Measurements from ENCODE around the gene RAB3GAP1.
A peak's percentile ranks its signal among the peaks of the same experiment; 100 is the strongest.
"Not testable (repeated sequence)": the region's sequence is repeated elsewhere in the genome, so short reads cannot be mapped to it uniquely, and the experiment has no call there.

RAB3GAP1 gene

DNA sequence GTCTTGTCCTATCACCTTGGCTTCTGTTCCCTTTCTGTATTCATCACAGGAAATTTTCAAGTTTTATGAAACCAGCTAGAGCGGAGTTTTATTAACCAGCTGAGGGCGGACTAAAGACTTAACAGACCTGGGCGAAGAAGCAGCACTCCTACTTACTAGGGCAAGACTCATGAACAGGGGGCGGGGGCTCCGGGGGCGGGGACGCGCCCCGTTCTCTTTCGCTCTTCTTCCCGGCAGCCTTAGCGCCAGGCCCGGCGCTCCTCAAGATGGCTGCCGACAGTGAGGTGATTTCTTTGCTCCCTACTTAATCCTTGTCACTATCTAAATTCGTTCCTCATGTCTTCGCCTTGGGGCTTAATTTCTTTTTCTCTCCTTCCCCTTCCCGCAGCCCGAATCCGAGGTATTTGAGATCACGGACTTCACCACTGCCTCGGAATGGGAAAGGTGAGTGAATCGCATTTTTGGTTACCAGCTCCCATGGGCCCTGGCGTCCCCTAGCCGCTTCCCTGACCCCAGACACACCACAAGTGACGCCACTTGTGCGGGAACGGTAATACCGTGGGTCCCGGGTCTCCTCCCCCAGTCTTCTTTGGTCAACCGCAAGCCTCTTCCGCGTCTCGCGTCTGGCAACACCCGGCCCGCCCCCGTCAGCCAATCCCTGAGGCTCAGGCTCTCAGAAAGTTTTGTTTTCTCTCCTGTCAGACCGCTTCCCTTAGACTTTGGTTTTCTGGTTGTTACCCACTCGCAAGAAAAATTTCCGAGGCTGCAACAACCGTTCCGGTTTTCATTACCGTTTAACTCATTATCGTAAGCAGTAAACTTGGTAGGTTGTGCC, at the start of gene RAB3GAP1:
TSS of gene RAB3GAP1 (plus strand) at position 251 of the 835 bp plus-strand sequence. CDS start at position 267, 16 bp downstream.
- DNase-seq: peak in 49 of 51 donors; percentile 17 to 89 (median 57)

DNA sequence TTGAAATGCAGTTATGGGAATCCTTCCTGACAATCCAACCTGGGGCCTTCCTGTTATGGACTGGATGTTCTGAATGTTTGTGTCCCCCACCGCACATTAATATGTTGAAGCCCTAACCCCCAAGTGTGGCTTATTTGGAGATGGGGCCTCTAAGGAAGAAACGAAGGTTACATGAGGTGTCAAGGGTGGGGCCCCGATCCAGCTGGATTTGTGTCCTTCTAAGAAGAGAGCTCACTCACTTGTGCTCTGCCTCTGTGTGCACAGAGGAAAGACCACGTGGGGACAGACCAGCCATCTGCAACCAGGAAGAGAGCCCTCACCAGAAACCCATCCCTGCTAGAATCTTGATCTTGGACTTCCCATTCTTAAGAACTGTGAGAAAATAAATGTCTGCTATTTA, 49.3 kb upstream of the RAB3GAP1 start:
- DNase-seq: no peak

DNA sequence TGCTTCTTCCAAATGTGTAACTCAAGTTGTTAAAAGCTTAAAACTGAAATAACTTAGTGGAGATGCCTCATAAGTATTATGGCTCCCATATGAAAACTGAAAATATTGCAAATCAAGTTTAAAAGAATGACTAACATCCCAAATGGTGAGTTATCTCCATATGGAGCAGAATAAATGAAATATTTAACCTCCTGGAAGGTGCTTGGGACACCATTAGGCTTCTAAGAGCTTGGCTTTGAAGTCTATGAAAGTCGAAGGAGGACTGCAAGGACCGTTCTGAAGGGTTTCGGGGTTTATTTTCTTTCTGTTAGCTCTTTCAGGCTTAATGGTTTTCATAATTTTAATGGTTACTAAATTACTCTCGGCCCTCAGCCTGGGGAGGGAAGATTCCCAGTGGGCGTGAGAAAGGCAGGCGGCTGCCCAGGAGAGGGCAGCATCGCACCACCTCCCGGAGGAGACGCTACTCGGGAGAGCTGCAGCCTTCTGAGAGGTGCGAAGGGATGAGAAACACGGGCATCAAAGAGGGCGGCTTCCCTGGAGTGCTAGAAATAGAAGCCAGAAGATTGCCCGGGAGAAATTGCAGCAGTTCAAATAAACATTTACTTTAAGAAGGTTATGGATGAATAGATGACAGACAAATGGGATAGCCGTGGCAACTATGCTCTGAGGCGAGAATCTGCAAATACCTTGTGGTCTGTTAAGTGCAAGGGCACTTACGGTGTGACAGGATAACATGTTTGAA, 47.9 kb upstream of the RAB3GAP1 start:
- DNase-seq: peak in 49 of 51 donors; percentile 0 to 80 (median 45)

DNA sequence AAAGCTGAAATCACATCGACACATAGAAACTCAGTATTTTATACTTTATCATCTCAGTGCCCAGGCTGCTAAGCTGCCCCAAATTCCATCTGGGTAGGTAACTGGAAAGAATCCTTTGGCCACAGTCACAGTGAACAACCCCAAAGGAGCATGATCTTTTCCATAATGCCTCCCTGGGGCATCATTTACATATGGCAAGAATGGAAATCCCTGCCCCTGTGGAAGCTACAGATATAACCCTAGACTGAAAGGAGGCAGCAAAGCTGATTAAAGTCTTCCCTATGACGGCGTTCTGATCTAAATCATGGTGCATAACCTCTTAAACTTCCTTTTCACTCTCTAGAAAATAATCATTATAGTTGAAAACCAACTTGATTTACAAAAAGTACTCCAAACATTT, 46.3 kb upstream of the RAB3GAP1 start:
- no peak for DNase-seq

DNA sequence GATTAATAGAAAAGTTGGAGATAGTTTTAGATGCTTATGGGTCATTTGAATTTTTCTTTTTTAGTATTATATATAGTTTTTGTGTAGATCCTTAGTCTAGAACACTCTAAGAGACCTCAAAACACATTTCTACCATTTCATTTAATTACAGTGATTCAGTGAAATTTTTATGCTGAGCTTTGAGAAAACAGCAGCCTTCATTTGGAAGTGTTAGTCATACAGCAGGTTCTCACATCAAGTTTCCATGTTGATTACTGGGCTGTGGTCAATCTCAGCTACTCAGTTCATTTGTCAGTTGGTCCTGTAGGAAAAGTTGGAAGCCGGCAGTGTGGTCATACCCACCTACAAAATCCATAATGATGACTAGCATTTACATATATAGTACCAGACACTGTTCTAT, 42.8 kb upstream of the RAB3GAP1 start:
- DNase-seq: no peak

DNA sequence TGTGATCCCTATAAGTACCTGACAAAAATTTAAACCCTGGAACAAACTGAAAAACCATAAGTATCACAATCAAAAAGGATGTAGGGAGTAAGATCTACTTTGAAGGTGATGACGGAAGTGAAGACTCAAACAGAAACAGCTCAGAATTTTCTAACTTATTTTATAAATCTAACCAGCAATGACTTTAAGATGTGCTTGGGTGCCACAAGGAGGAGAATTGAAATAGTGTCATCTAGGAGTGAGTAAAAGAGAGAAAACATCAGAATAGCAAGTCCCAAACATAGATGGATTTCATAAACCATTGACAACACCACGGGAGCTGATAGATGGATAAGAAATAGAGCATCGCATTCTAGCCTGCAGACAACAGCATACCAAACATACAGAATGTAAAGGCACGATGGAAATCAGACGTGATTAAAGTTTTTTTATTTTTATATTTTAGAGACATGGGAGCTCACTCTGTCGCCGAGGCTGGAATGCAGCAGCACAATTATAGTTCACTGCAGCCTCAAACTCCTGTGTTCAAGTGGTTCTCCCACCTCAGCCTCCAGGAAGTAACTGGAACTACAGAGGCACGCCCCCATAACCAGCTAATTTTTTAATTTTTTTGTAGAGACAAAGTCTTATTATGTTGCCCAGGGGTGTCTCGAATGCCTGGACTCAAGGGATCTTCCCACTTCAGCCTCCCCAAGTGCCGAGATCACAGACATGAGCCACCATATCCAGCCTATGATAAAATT, 41.7 kb upstream of the RAB3GAP1 start:
- DNase-seq: no peak

DNA sequence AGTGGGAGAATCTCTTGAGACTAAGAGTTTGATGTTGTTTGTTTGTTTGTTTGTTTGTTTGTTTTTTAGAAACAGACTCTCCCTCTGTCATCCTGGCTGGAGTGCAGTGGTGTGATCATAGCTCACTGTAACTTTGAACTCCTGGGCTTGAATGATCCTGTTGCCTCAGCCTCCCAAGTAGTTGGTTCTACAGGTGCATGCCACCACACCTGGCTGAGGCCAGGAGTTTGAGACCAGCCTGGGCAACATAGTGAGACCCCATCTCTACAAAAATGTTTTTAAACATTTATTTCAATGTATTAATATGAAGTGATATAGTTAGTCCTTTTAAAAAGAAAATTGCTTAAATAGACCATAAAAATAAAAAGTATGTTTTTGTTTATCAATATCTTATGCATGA, 40.5 kb upstream of the RAB3GAP1 start:
- DNase-seq: no peak

DNA sequence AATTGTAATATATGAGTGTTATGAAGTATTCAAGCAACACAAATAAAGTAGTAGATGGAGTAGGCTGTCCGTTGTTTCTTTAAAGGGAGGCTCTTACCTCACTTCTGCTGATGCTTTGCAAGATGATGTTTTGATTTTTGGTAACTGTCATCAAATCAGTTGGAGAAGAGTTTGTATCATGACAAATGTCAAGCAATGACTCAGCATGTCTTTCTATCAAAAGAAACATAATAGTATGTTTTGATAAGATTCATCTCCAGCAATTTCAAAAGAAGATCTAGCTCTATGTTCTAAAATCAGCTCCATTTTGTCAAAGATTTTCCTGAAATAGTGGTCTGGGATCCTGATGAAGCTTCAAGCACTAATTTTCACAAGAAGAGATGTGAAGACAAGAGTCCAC, 30.5 kb upstream of the RAB3GAP1 start:
- DNase-seq: no peak

DNA sequence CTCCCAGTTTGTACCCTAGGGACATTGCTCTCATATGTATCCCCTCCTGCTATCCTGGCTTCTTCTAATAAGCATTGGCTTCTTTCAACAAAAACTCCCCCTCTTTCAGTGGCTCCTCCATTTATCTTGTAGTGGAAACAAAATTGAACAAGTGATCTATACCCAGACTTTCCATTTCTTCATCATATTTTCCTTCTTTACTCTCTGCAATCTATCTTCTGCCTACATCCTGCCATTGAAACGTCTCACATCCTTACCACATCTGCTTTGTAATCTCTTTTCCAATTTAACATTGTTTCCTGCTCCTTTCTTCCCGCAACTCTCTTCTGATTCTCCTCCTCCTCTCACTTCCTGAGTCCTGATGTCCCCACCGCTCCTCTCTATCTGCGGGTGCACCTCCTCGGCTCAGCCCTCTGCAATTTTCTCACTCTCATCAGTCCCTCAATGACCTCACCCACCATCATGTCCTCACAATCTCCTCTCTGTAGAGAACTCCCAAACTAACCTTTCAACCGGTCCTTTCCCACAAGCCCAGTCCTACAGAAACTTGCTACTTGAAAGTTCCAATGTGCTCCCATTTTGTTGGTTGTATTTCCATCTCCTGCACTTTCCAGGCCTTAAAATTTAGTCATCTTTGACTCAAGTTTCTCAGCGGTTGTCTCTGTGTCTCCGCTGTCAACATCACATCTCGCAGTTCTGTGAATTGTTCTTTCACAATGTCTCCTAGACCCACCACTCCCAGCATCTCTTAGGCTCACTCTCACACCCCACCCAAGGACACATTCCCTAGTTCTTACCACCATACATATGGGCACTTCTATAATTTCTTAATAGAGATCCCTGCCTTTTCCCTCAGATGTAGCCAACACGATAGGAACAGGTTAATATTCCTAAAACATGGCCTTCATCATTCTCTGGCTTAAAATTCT, 28.9 kb upstream of the RAB3GAP1 start:
- DNase-seq: no peak

DNA sequence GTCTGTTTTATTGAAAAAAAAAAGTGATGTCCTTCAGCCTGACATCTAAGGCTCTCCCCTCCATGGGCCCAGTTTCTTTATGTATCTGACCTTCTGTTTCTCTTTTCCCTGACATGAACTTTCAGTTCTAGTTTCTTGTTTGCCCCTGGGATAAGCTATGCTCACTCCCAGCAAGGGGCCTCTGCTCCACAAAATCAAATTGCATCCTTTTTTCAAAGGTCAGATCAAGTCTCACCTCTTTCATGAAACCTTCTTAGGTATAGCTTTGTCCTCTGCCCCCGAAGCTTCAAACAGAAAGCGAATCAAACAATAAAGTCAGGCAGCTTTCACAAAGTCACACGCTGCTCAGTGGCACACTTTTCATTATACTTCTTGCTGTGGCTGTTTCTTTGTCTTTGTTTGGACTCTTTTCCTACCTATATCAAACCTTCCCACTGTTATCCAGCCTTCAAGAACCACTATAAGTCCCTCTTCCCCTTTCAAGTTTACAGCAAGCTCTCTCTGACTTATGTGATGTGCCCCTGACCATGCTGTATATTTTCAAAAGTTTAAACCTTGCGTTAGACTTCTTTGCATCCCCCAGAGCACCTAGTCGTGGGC, 28.1 kb upstream of the RAB3GAP1 start:
- DNase-seq: no peak

DNA sequence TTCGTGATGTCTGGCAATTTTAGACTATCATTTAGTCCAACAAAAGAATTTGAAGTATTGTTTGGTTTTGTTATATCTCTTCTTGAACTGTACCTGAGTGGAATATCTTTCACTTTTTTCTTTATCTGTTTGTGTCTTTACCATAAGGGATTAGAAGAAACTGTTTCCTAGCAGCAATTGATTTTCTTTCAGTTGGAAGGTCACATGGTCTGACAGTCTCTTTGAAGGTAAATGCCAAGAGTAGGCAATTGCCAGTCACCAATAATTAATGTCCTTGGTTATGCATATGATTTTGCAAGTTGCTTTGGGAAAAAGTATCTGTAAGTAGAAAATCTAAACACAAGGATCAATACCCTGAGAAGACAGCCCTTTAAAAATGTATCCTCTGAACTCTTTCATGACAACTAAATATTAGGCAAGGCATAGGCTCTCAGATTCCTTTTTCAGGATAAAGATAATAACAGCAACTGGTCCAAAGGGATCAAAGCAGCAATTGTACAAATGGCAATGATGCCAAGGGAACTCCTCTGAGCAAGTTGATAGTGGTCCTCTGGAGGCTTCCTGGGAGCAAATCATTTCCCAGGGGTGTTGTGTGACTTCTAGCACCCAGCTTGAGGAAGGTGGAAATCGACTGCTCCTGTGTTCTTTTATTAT, 22.5 kb upstream of the RAB3GAP1 start:
- DNase-seq: no peak

DNA sequence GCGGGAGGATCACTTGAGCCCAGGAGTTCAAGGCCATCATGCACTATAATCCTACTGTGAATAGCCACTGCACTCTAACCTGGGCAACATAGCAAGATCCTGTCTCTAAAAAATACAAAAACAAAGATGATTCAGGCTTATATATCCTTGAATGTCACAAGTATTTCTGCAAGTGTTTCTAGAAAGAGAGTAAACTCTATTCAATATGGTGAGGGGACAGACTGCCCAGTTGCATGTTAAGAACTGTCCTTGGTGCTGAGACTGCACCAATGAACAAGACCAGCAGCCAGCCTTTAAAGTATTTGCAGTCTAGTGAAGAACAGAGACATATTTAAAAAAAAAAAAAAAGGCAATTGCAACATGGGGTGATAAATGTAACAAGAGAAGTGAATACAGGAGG, 21.3 kb upstream of the RAB3GAP1 start:
- no peak for DNase-seq

DNA sequence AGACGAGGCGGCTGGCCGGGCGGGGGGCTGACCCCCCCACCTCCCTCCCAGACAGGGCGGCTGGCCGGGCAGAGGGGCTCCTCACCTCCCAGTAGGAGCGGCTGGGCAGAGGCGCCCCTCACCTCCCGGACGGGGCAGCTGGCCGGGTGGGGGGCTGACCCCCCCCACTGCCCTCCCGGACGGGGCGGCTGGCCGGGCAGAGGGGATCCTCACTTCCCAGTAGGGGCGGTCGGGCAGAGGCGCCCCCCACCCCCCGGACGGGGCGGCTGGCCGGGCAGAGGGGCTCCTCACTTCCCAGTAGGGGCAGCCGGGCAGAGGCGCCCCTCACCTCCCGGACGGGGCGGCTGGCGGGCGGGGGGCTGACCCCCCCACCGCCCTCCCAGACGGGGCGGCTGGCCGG, 18.9 kb upstream of the RAB3GAP1 start:
- not testable (repeated sequence) for DNase-seq

DNA sequence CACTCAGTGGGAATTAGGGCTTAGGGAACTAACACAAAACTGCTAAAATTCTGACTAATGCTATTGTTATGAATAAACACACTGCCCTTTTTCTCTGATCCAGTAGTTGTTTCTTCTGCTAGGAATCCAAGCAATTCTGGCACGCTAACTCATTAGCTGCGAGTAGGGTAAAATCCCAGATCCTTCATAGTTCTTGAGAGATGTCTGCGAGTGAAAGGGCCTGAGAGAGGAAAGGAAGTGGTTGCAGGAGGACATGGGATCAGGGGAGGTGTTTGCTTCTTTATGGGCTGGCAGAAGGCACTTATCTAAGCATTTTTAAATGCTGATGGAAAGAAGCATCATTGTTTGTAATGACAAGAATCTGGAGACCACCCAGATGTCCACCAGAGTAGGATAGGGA, 14.3 kb upstream of the RAB3GAP1 start:
- no peak for DNase-seq

DNA sequence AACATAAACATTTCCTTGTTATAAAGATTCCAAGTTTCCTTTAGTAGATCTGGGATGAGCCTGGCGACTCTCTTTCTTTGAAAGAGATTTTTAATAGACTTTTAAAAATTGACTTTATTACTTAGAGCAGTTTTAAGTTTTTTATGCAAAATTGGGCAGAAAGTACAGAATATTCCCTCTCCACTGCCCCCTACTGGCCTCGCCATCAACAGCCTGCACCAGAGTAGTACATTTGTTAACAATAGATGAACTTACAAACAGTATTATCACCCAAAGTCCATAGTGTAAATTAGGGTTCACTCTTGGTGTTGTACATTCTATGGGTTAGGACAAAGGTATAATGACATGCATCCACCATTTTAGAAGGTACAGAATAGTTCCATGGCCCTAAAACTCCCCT, 8.7 kb upstream of the RAB3GAP1 start:
- no peak for DNase-seq

DNA sequence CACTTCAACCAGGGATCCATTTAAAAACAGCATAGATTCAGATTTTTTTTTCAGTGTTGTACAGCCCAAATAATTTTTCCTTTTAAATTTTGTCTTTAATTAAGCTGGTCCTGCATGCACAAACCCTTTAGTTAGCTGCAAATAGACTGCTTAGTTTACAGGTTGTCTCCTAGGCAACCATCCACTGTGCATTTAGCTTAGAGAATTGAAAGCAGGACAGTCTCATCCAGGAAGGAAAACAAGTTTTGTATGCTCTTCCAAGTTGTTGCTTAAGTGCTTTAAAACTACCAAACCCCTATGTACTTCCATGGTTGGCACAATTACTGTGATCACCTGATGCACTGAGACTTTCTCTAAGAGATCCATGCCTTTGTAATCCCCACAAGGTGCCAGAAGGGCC, 4.8 kb upstream of the RAB3GAP1 start, which contains the start of gene MAP3K19:
TSS of gene MAP3K19 (minus strand) at position 148 of the 400 bp plus-strand sequence. CDS start 22,800 bp downstream, outside the sequence.
- DNase-seq: peak in 2 of 51 donors; percentile 24 to 46

DNA sequence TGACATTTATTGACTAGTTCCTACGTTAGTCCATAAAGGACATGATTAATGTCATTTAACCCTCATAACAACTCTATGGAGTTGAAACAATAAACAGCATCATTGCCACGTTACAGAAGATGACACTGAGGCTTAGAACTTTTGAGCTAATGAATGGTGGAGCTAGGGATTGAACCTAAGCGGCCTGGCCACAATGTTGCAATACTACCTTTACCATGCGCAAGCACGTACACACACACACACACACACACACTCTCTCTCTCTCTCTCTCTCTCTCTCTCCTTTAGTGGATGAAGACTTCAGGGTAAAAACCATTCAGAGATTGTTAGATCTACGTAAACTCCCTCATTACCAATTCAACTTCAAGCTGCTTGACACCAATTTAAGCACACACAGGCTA, 4.0 kb upstream of the RAB3GAP1 start:
- DNase-seq: no peak

DNA sequence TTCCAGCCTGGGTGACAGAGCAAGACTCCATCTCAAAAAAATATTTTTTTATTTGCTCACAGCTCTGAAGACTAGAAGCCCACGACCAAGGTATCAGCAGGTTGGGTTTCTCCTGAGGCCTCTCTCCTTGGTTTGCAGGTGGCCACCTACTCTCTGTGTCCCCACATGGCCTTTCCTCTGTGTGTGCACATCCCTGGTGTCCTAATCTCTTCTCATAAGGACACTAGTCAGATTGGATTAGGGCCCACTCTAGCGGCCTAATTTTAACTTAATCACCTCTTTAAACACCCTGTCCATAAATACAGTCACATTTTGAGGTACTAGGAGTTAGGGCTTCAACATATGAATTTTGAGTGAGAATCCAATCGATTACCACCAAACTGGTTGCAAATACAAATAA, 2.0 kb upstream of the RAB3GAP1 start:
- no peak for DNase-seq

DNA sequence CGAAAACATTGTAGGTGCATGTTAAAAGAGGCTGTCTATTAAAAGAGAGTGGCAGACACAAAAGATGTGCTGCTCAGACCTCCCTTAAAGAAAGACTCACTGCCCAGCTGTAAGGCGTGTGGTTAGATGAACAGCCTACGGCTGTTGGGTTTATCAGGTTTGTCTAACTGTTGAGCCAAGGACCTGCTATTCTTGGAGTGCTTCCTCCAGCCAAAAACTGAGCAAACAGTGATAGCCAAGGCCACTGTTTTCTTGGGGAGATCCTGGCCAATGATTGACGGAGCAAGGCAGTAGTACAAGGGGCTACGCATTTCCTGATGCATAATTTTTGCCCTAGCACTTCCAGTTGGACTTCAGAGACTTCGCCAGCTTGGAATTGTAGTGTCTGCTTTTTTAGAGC, 1.4 kb upstream of the RAB3GAP1 start:
- DNase-seq: no peak

DNA sequence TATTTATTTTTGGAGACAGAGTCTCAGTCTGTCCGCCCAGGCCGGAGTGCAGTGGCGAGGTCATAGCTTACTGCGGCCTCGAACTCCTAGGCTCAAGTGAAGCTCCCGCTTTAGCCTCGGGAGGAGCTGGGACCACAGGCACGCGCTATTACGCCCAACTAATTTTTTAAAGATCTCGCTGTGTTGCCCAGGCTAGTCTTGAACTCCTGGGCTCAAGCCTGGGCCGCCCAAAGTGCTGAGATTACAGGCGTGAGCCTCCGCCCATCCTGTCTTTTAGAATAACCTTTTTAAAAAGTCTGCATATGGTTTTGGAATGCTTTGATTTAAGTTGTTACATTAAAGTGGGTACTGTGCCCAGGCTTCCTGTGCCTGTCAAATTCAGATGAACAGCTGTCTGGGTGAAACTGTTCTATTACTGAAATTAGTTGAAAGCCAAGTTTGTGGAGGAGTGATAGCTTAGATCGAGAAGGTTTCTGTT, 944 bp downstream of the RAB3GAP1 start:
- DNase-seq: peak in 1 of 51 donors; percentile 4
